H1 (cell line): ENCODE results near the gene LLGL2. TPM values are rescaled to one million over a fixed set of nuclear protein-coding genes. Genes with fewer than 3 reads are reported as not detected.

ENCODE experiments used
- CTCF ChIA-PET: fragments of 300-600 bp; sonication (Branson Sonifier 250); formaldehyde crosslinking; loops from one replicate; lab custom pipeline; 2021; ENCODE audit not compliant: partially characterized antibody; lab: Charles Lee
- POLR2A ChIA-PET: fragments of 300-600 bp; sonication (Branson Sonifier 250); formaldehyde crosslinking; loops from one replicate; lab custom pipeline; 2021; ENCODE audit warnings: inconsistent platforms; ENCODE audit not compliant: partially characterized antibody; lab: Charles Lee
- DNase-seq, 2 experiments: peaks; one replicate each; pipeline versions ENCODE4 v3.0.0 to v3.0.0-alpha.2; 2010 to 2022; ENCODE audit warnings: low spot score in 2 of 2, low read depth in 1 of 2, mixed read lengths in 1 of 2
- FAIRE-seq: peaks from 2 replicates; lab custom pipeline; 2011; peaks lifted over from hg19 to GRCh38; lab: Jason Lieb, UNC
- H2AFZ ChIP-seq: 2 replicates; pipeline ENCODE4 v1.8.1; 2012; ENCODE audit warnings: low read length, inconsistent platforms
- H2AK5ac ChIP-seq: 2 replicates; pipeline ENCODE4 v1.6.1; 2013; ENCODE audit warnings: low read depth, low read length
- H2BK120ac ChIP-seq: replicated peaks from 2 replicates; pipeline ENCODE3; 2013; ENCODE audit warnings: low read depth, low read length, inconsistent platforms
- H2BK12ac ChIP-seq: 2 replicates; pipeline ENCODE4 v1.6.1; 2013; ENCODE audit warnings: low read depth, low read length
- H2BK15ac ChIP-seq: 2 replicates; pipeline ENCODE4 v1.6.1; 2013; ENCODE audit warnings: low read length
- H2BK20ac ChIP-seq: 2 replicates; pipeline ENCODE4 v1.6.1; 2013; ENCODE audit warnings: low read length
- H2BK5ac ChIP-seq: 2 replicates; pipeline ENCODE4 v1.6.1; 2013; ENCODE audit warnings: low read depth, low read length
- H3K14ac ChIP-seq: 2 replicates; pipeline ENCODE4 v1.6.1; 2013; ENCODE audit warnings: inconsistent platforms; ENCODE audit not compliant: insufficient read length
- H3K18ac ChIP-seq: 2 replicates; pipeline ENCODE4 v1.6.1; 2013; ENCODE audit warnings: low read length; ENCODE audit errors: extremely low read depth
- H3K23ac ChIP-seq: 2 replicates; pipeline ENCODE4 v1.6.1; 2013; ENCODE audit warnings: inconsistent platforms; ENCODE audit not compliant: insufficient read length
- H3K23me2 ChIP-seq: 2 replicates; pipeline ENCODE4 v1.6.1; 2013; ENCODE audit warnings: low read depth, low read length
- H3K27ac ChIP-seq: 2 replicates; pipeline ENCODE4 v1.6.1; 2011; ENCODE audit warnings: low read depth, low read length, inconsistent platforms
- H3K27me3 ChIP-seq, 4 experiments: replicated peaks in 1 of 4; 1 replicate in 1 of 4; 2 replicates in 3 of 4; pipeline versions ENCODE4 v1.6.1 to v1.8.1; 2011 to 2013; ENCODE audit warnings: low read length in 3 of 4, mild to moderate bottlenecking in 3 of 4, inconsistent platforms in 2 of 4, mixed read lengths in 2 of 4, moderate library complexity in 1 of 4; ENCODE audit not compliant: control insufficient read depth in 3 of 4, insufficient read depth in 3 of 4; ENCODE audit errors: extremely low read depth in 1 of 4
- H3K36me3 ChIP-seq, 4 experiments: 2 replicates each; pipeline versions ENCODE4 v1.6.1 to v1.8.1; 2011 to 2013; ENCODE audit warnings: mild to moderate bottlenecking in 4 of 4, low read length in 3 of 4, moderate library complexity in 2 of 4, control low read depth in 1 of 4, inconsistent platforms in 1 of 4; ENCODE audit not compliant: insufficient read depth in 4 of 4, control insufficient read depth in 2 of 4
- H3K4ac ChIP-seq: replicated peaks from 2 replicates; pipeline ENCODE3; 2013; ENCODE audit warnings: low read length, low read depth, mixed read lengths, inconsistent platforms; ENCODE audit not compliant: insufficient read length
- H3K4me1 ChIP-seq, 4 experiments: replicated peaks in 1 of 4; 1 replicate in 1 of 4; 2 replicates in 3 of 4; pipeline versions ENCODE4 v1.6.1 to v1.8.1; 2011 to 2013; ENCODE audit warnings: low read length in 3 of 4, inconsistent platforms in 2 of 4, mixed read lengths in 1 of 4; ENCODE audit not compliant: insufficient read depth in 4 of 4, control insufficient read depth in 3 of 4
- H3K4me2 ChIP-seq, 2 experiments: 2 replicates each; pipeline versions ENCODE4 v1.6.1 to v1.8.1; 2011 to 2013; ENCODE audit warnings: low read depth in 2 of 2, low read length in 2 of 2, control low read depth in 1 of 2, inconsistent platforms in 1 of 2, mild to moderate bottlenecking in 1 of 2; ENCODE audit not compliant: insufficient read depth in 1 of 2
- H3K4me3 ChIP-seq, 4 experiments: fragments of 200-600, 300-600 bp in 1 of 4; sonication (generic), shearing (Covaris generic), sonication (Bioruptor Twin) in 1 of 4; 2 replicates each; pipeline versions ENCODE4 v1.5.1 to v1.8.1; 2011 to 2016; ENCODE audit warnings: low read length in 4 of 4, low read depth in 3 of 4, control low read depth in 2 of 4, inconsistent platforms in 2 of 4, mild to moderate bottlenecking in 2 of 4, mixed read lengths in 1 of 4, moderate library complexity in 1 of 4; ENCODE audit not compliant: insufficient read depth in 2 of 4; ENCODE audit errors: extremely low read depth in 1 of 4
- H3K56ac ChIP-seq: replicated peaks from 2 replicates; pipeline ENCODE3; 2013; ENCODE audit warnings: low read depth, mild to moderate bottlenecking, mixed read lengths, low read length, inconsistent platforms; ENCODE audit not compliant: insufficient read length
- H3K79me1 ChIP-seq: 2 replicates; pipeline ENCODE4 v1.6.1; 2013; ENCODE audit warnings: low read depth, low read length, control low read depth
- H3K79me2 ChIP-seq, 2 experiments: 2 replicates each; pipeline versions ENCODE4 v1.6.1 to v1.8.1; 2012 to 2013; ENCODE audit warnings: low read length in 2 of 2, mild to moderate bottlenecking in 2 of 2, inconsistent platforms in 1 of 2; ENCODE audit not compliant: insufficient read depth in 2 of 2, control insufficient read depth in 1 of 2
- H3K9ac ChIP-seq, 4 experiments: replicated peaks in 1 of 4; 1 replicate in 1 of 4; 2 replicates in 3 of 4; pipeline versions ENCODE4 v1.6.1 to v1.8.1; 2011 to 2013; ENCODE audit warnings: low read depth in 3 of 4, low read length in 3 of 4, control low read depth in 2 of 4, mild to moderate bottlenecking in 2 of 4, moderate library complexity in 2 of 4, inconsistent platforms in 1 of 4; ENCODE audit errors: extremely low read depth in 1 of 4
- H3K9me3 ChIP-seq, 2 experiments: 2 replicates each; pipeline versions ENCODE4 v1.6.1 to v1.8.1; 2012 to 2013; ENCODE audit warnings: mild to moderate bottlenecking in 2 of 2, moderate library complexity in 2 of 2, control low read depth in 1 of 2, inconsistent platforms in 1 of 2, low read depth in 1 of 2, low read length in 1 of 2, mixed read lengths in 1 of 2; ENCODE audit not compliant: insufficient read depth in 2 of 2
- H4K20me1 ChIP-seq, 2 experiments: replicated peaks in 1 of 2; 2 replicates each; pipeline versions ENCODE3 to v1.8.1; 2011 to 2013; ENCODE audit warnings: inconsistent platforms in 2 of 2, low read length in 2 of 2, mild to moderate bottlenecking in 1 of 2; ENCODE audit not compliant: insufficient read depth in 2 of 2, control insufficient read depth in 1 of 2
- H4K5ac ChIP-seq: 2 replicates; pipeline ENCODE4 v1.6.1; 2013; ENCODE audit warnings: low read length, low read depth, mixed read lengths, inconsistent platforms; ENCODE audit not compliant: insufficient read length
- H4K8ac ChIP-seq: 2 replicates; pipeline ENCODE4 v1.8.0; 2013; ENCODE audit warnings: mild to moderate bottlenecking, moderate library complexity, low read length, inconsistent platforms; ENCODE audit not compliant: insufficient read depth; ENCODE audit errors: extremely low read depth
- H4K91ac ChIP-seq: replicated peaks from 2 replicates; pipeline ENCODE3; 2013; ENCODE audit warnings: low read length, mixed read lengths, inconsistent platforms; ENCODE audit not compliant: insufficient read length
- CBX5 ChIP-seq: fragments of 300-800, 300-1000 bp; sonication (generic); IDR thresholded peaks from 2 replicates; pipeline ENCODE4 v1.7.1; 2016; ENCODE audit warnings: antibody characterized with exemption, low read length, low read depth
- CHD2 ChIP-seq: IDR thresholded peaks from 2 replicates; pipeline ENCODE4 v1.6.1; 2012; ENCODE audit warnings: low read length, improper control_type of control experiment
- EP300 ChIP-seq, 2 experiments: IDR thresholded peaks; 1 replicate in 1 of 2; 2 replicates in 1 of 2; pipeline ENCODE4 v1.6.1; 2011 to 2012; ENCODE audit warnings: low read depth in 2 of 2, low read length in 2 of 2, mild to moderate bottlenecking in 2 of 2, borderline replicate concordance in 1 of 2, inconsistent platforms in 1 of 2, moderate library complexity in 1 of 2
- KDM1A ChIP-seq: fragments of 200-600, 300-600 bp; sonication (generic); IDR thresholded peaks from 2 replicates; pipeline ENCODE4 v1.7.1; 2016; ENCODE audit warnings: mild to moderate bottlenecking, low read length, borderline replicate concordance
- ZNF274 ChIP-seq: IDR thresholded peaks from 2 replicates; pipeline ENCODE4 v1.7.0; 2012; ENCODE audit warnings: low read length, borderline replicate concordance; ENCODE audit errors: extremely low read depth
- WGBS, 2 experiments: shearing (Covaris generic) in 1 of 2; methylation state at CpG; one replicate each; pipeline versions ENCODE4 v1.1.6 to v1.1.7; 2013 to 2015; ENCODE audit warnings: low lambda C conversion rate in 2 of 2, mixed read lengths in 2 of 2, inconsistent platforms in 1 of 2, low coverage in 1 of 2, missing lambda C conversion rate in 1 of 2; ENCODE audit not compliant: insufficient replicate concordance in 2 of 2, insufficient coverage in 1 of 2, insufficient read length in 1 of 2; ENCODE audit errors: extremely low coverage in 1 of 2, missing lambda C conversion rate in 1 of 2; 5-methylcytosine and 5-hydroxymethylcytosine counted together
- polyA plus RNA-seq, 7 experiments: library from polyadenylated mRNA; depleted of rRNA in 3 of 7; stranded (reverse) in 5 of 7; unstranded in 2 of 7; fragments of >200 nt in 5 of 7; fragments of 200-250 nt in 2 of 7; gene quantifications; 1 replicate in 5 of 7; 2 replicates in 1 of 7; 4 replicates in 1 of 7; pipeline versions ENCODE4 v1.2.1 to v1.2.3, GENCODE V29; 2011 to 2013; ENCODE audit warnings: missing spikeins in 2 of 7, mixed read lengths in 2 of 7
- total RNA-seq: library from RNA; stranded (reverse); fragmentation: NEBNext Ultra II Directional; extraction: Animal tissue kit (Norgen Biotek cat#: 25700); gene quantifications from 2 replicates; pipeline ENCODE4 v1.2.1, GENCODE V29; 2021

LLGL2 gene
- total and polyA plus RNA-seq, 2 of the 8 experiments (the other 6 are each of a cell fraction or from before 2014, with no cell fraction given) = 64.5 to 77.1 TPM

- Histone ChIP-seq H2AFZ (no peak overlapping the region), H3K23me2 (no peaks in the 10 kb centered on the region), H2BK5ac (no peak overlapping the region), H3K27ac (no peak overlapping the region), H3K27me3 (no peaks in the 10 kb centered on the region), H2BK15ac (no peak overlapping the region), H2BK120ac (no peak overlapping the region), H2AK5ac (no peak overlapping the region), H3K4me1 (no peaks in the 10 kb centered on the region; a peak in 1 of 7 replicates), H2BK20ac (no peak overlapping the region), H4K20me1 (peaks cover 0 to 12% of the 10 kb centered on the region in 2 experiments), H4K5ac (no peak overlapping the region), H3K18ac (no peak overlapping the region), H4K8ac (no peak overlapping the region), H3K4me2 (no peak overlapping the region), H3K36me3 (peaks cover 0 to 6% (median 4%) of the 10 kb centered on the region in 4 experiments; a peak in 4 of 8 replicates), H2BK12ac (no peak overlapping the region), H3K79me2 (no peaks in the 10 kb centered on the region), H3K23ac (no peak overlapping the region), H3K56ac (no peak overlapping the region), H3K4ac (no peak overlapping the region), H3K79me1 (no peaks in the 10 kb centered on the region; the same call in 1 of the 2 replicates), H3K9me3 (no peaks in the 10 kb centered on the region), H3K9ac (no peak overlapping the region; a peak in 1 of 7 replicates), H3K4me3 (no peak overlapping the region), H3K14ac (no peak overlapping the region), H4K91ac (no peak overlapping the region)
- ChIA-PET POLR2A (interaction anchor here (1.5 kb wide), 1 partner anchor 12 kb away, joined by 4 read pairs; no protein-coding TSS in a partner anchor), CTCF (interaction anchor here (1.0 to 1.8 kb wide), 2 partner anchors 12 to 64 kb away, joined by 5 to 9 read pairs; no protein-coding TSS in a partner anchor)
- FAIRE-seq (no peak), DNase-seq (no peak)
- TF ChIP-seq ZNF274 (no peak), CBX5 (no peak), KDM1A (no peak), CHD2 (no peak), EP300 (IDR thresholded peaks at IDR 0.05; ENCODE audit: borderline replicate concordance in 1 of 2, low read depth in 2 of 2, low read length in 2 of 2) (no peak)
- WGBS, 2 experiments = 91% methylated on average over 19 of the region's 19 CpGs; no CpG with 5 or more reads in 1 of the 2 experiments
Measured at GRCh38 chr17:75490953-75491649, 34.4 kb upstream of the LLGL2 start.
